Neural cell (in vitro differentiated cells): ENCODE results near the gene ATXN2.

Experiments
- EP300 ChIP-seq: fragments of 450-650 bp; conservative IDR thresholded peaks from 2 replicates; pipeline ENCODE4 v1.6.1; 2014; ENCODE audit warnings: antibody characterized with exemption, mild to moderate bottlenecking, moderate library complexity; ENCODE audit not compliant: poor library complexity, severe bottlenecking
- EZH2 ChIP-seq: fragments of 200-600, 300-800 bp; shearing (Covaris generic), sonication (generic); IDR thresholded peaks from 2 replicates; pipeline ENCODE4 v1.6.1; 2014; ENCODE audit warnings: antibody characterized with exemption, low read length, borderline replicate concordance, mild to moderate bottlenecking; ENCODE audit not compliant: insufficient read depth, poor library complexity, severe bottlenecking
- POLR2AphosphoS5 ChIP-seq: IDR thresholded peaks from 2 replicates; pipeline ENCODE4 v1.6.1; 2012
- RAD21 ChIP-seq: fragments of 450-650 bp; conservative IDR thresholded peaks from 2 replicates; pipeline ENCODE4 v1.6.1; 2014; ENCODE audit warnings: antibody characterized with exemption, mild to moderate bottlenecking, moderate library complexity
- TAF1 ChIP-seq: IDR thresholded peaks from 2 replicates; pipeline ENCODE4 v1.6.1; 2012; ENCODE audit warnings: low read depth
- TF ChIP-seq, protein P1 (sequence below): fragments of 450-650 bp; IDR thresholded peaks from 2 replicates; pipeline ENCODE4 v1.5.1; 2014; ENCODE audit warnings: antibody characterized with exemption, mild to moderate bottlenecking, moderate library complexity; ENCODE audit not compliant: poor library complexity, severe bottlenecking
- TF ChIP-seq, protein P2 (sequence below): IDR thresholded peaks from 2 replicates; pipeline ENCODE4 v1.6.1; 2012; ENCODE audit warnings: borderline replicate concordance

DNA sequence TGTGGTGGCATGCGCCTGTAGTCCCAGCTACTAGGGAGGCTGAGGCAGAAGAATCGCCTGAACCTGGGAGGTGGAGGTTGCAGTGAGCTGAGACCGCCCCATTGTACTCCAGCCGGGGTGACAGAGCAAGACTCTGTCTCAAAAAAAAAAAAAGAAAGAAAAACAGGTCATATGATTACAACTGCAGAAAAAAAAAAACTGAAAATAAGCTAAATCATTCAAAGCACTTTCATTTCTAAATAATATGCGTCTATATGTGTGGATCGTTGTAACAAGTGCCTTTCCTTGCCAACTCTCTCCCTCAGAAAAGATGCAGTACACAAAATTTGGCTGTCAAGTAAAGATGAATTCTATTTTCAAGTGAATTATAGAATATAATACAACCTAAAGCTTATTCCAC lies 42.4 kb downstream of the ATXN2 start:
- no peak for TF ChIP-seq POLR2AphosphoS5
- TF ChIP-seq, protein P1, sequence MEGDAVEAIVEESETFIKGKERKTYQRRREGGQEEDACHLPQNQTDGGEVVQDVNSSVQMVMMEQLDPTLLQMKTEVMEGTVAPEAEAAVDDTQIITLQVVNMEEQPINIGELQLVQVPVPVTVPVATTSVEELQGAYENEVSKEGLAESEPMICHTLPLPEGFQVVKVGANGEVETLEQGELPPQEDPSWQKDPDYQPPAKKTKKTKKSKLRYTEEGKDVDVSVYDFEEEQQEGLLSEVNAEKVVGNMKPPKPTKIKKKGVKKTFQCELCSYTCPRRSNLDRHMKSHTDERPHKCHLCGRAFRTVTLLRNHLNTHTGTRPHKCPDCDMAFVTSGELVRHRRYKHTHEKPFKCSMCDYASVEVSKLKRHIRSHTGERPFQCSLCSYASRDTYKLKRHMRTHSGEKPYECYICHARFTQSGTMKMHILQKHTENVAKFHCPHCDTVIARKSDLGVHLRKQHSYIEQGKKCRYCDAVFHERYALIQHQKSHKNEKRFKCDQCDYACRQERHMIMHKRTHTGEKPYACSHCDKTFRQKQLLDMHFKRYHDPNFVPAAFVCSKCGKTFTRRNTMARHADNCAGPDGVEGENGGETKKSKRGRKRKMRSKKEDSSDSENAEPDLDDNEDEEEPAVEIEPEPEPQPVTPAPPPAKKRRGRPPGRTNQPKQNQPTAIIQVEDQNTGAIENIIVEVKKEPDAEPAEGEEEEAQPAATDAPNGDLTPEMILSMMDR, result no peak
- TF ChIP-seq EP300, result no peak
- TF ChIP-seq TAF1, result no peak
- TF ChIP-seq, protein P2, sequence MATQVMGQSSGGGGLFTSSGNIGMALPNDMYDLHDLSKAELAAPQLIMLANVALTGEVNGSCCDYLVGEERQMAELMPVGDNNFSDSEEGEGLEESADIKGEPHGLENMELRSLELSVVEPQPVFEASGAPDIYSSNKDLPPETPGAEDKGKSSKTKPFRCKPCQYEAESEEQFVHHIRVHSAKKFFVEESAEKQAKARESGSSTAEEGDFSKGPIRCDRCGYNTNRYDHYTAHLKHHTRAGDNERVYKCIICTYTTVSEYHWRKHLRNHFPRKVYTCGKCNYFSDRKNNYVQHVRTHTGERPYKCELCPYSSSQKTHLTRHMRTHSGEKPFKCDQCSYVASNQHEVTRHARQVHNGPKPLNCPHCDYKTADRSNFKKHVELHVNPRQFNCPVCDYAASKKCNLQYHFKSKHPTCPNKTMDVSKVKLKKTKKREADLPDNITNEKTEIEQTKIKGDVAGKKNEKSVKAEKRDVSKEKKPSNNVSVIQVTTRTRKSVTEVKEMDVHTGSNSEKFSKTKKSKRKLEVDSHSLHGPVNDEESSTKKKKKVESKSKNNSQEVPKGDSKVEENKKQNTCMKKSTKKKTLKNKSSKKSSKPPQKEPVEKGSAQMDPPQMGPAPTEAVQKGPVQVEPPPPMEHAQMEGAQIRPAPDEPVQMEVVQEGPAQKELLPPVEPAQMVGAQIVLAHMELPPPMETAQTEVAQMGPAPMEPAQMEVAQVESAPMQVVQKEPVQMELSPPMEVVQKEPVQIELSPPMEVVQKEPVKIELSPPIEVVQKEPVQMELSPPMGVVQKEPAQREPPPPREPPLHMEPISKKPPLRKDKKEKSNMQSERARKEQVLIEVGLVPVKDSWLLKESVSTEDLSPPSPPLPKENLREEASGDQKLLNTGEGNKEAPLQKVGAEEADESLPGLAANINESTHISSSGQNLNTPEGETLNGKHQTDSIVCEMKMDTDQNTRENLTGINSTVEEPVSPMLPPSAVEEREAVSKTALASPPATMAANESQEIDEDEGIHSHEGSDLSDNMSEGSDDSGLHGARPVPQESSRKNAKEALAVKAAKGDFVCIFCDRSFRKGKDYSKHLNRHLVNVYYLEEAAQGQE, result no peak
- TF ChIP-seq RAD21, result no peak
- no peak for TF ChIP-seq EZH2
